Cardiac fibroblast (primary cell): ENCODE results near the gene RAC3.

Source experiments
- DNase-seq, 2 donors: peaks; one replicate each; pipeline versions ENCODE4 v3.0.0 to v3.0.0-alpha.2; 2010; ENCODE audit warnings: low read depth in 2 of 2
- H3K4me3 ChIP-seq, 2 donors: replicated peaks in 1 of 2; 1 replicate in 1 of 2; 2 replicates in 1 of 2; pipeline ENCODE4 v1.5.1; 2011; ENCODE audit warnings: low read depth in 2 of 2, low read length in 2 of 2, mild to moderate bottlenecking in 2 of 2, moderate library complexity in 1 of 2
- CTCF ChIP-seq: IDR thresholded peaks from one replicate; pipeline ENCODE4 v1.5.1; 2011; ENCODE audit warnings: low read depth, mild to moderate bottlenecking, low read length, inconsistent platforms

RAC3 gene

DNA sequence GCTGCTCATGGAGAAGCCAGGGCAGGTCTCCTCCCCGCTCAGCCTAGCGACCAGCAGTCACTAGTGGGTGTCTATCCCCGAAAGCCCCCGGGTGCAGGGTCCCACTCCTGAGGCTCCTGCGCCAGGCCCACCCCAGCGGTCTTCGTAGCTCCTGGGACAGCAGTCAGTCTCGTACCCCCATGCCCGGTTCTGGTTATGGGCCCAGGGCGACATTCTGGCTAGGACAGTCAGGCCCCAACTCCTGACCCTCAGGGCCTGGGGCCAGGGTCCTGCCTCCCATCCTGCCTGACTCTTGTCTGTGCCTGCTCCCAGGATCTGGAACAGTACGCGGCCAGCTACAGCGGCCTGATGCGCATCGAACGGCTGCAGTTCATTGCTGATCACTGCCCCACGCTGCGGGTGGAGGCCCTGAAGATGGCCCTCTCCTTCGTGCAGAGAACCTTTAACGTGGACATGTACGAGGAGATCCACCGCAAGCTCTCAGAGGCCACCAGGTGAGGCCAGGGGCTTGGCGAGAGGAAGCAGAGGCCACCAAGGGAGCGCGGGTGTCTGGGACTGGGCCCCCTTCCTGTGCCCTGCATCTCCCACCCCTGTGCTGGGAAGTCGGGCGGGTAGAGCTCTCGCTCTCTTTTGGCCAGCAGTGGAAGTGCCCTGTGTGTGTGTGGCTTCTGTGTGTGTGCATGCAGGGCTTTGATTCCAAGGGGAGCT lies 22.2 kb downstream of the RAC3 start:
- no peak overlapping the region for H3K4me3 ChIP-seq
- no peak for DNase-seq
- TF ChIP-seq CTCF, result no peak

- TF ChIP-seq CTCF, result no peak
- no peak for DNase-seq
- no peak overlapping the region for H3K4me3 ChIP-seq
Measured at GRCh38 chr17:82054351-82055022, 23.0 kb downstream of the RAC3 start.

DNA sequence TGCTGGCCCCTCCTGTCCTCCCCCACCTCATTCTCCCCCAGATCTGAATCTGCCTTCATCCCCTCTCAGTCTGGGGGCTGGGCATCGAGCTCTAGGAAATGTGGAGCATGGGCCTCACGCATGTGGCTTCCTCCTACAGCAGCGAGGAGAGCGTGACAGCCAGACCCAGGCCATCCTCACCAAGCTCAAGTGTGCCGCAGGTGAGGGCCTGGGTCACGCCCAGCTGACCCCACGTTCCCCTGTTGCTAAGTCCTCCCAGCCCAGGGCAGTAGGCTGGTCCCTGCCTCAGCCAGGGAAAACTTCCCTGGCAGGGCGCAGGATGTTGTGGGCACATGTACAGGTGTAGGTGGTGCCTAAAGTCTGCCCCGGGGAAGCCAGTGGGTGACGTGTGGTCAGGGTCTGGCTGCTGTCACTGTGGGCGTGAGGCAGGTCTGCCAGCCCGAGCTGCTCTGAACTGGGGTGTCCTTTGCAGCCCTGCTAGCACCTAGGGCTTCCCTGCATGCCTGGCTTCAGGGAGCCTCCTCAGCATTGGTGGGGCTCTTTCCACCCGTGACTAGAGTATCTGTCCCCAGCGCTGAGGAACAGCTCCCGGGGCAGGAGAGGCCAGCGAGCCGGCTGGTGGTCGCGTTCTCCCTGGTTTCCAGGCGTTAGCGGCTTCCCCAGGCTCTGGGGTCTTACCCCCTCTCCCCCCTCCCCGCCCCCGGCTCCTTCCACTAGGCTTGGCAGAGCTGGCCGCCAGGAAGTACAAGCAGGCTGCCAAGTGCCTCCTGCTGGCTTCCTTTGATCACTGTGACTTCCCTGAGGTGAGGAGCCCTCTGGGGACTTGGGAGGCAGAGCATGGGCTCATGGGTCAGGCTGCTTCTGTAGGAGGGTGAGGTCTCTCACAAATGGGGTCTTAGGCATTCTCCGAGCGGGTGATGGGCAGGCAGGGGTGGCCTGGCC lies 23.8 kb downstream of the RAC3 start:
- no peak for DNase-seq
- TF ChIP-seq CTCF, result no peak
- no peak overlapping the region for H3K4me3 ChIP-seq

- DNase-seq, result no peak
- H3K4me3 ChIP-seq, result no peak overlapping the region
- TF ChIP-seq CTCF, result no peak
Measured at GRCh38 chr17:82055965-82056728, 24.7 kb downstream of the RAC3 start.

DNA sequence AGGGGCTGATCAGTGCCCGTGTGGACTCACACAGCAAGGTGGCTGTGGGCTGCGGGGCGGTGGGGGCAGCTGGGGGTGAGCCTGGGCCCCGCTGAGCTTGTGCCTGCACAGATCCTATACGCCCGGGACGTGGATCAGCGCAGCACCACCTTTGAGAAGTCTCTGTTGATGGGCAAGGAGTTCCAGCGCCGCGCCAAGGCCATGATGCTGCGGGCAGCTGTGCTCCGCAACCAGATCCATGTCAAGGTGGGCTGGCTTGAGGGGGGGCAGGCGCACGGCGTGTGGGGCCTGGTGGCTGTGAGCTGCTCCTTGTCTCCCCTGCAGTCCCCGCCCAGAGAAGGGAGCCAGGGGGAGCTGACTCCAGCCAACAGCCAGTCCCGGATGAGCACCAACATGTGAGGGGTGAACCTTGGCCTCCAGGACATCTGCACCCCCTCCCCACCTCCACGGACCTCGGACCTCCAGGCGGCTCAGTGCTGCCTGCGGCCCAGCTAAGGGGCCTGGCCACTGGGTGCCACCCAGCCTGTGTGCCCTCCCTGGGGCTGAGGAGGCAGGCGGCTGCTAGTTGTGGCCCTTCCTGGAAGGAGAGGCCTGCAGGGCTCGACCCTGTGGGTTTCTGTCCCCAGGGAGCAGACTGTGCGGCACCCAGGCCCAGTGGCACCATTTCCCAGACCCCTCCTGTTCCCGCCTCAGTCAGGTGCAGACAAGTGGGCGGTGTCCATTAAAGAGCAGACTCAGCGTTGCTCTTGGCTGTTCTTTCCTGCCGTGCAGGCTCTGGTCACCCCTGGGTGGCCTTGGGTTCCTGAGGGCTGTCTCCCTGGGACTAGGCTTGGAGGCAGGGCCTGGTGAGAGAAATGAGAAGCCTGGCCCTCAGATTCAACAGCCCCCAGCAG lies 25.5 kb downstream of the RAC3 start:
- no peak for DNase-seq

More for the DNA sequence above, 25.5 kb downstream of the RAC3 start:
- TF ChIP-seq CTCF, result no peak
- no peak overlapping the region for H3K4me3 ChIP-seq
